Neuron (in vitro differentiated cells): ENCODE results near the gene FTO.

Source experiments
- H2AFZ ChIP-seq: one replicate; pipeline ENCODE4 v1.6.1; 2013; ENCODE audit warnings: low read depth, mild to moderate bottlenecking, inconsistent platforms, low read length, moderate library complexity
- H3K27me3 ChIP-seq: one replicate; pipeline ENCODE4 v1.6.1; 2013; ENCODE audit warnings: low read length; ENCODE audit not compliant: insufficient read depth
- H3K36me3 ChIP-seq: one replicate; pipeline ENCODE4 v1.6.1; 2013; ENCODE audit warnings: low read length; ENCODE audit not compliant: insufficient read depth
- H3K4me1 ChIP-seq: one replicate; pipeline ENCODE4 v1.6.1; 2013; ENCODE audit warnings: low read length; ENCODE audit not compliant: insufficient read depth
- H3K4me3 ChIP-seq: 2 replicates; pipeline ENCODE4 v1.5.1; 2013; ENCODE audit warnings: mild to moderate bottlenecking, low read length, moderate library complexity
- H3K9me3 ChIP-seq: one replicate; pipeline ENCODE4 v1.6.1; 2013; ENCODE audit warnings: low read length

Gene FTO

DNA sequence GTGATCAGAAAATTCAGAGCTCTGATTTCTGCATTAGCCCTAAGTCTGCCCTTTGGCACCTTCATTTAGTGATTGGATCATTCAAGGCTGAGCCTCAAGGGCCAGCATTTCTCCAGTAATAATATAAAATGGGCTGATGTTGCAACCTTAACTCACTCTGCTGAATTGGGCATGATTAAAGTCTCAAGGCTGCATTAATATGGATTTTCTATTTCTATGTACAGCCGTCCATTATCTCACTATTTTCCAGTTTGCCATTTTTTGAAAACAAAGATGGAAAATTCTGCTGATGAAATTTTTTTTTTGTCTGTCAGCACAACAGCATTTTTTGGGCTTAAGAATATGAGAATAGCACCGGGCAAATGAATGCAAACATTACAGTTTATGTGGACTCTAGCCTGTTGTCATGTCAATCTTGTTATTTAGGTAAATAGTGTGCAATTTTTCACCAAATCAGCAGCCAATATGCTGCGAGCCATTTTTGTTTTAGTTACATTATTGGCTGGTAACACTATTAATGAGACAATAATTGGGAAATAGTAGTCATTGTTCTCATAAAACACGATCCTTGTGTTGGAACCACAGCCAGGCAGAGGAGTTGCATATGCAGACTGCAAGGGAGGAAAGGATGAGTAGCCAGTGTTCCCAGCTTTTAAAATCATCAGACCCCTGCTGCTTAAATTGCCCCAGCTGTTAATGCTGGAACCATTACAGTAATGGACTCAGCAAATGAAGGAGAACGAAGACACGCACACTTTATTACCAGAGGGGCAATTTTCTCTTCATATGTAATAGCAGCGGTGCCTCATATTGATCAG, 10.5 kb downstream of the FTO start:
- Histone ChIP-seq H3K4me1 (peaks cover 14% of the 10 kb centered on the region), H3K36me3 (no peaks in the 10 kb centered on the region), H3K4me3 (no peak overlapping the region), H3K27me3 (no peaks in the 10 kb centered on the region), H3K9me3 (peaks cover 1% of the 10 kb centered on the region), H2AFZ (no peak overlapping the region)

DNA sequence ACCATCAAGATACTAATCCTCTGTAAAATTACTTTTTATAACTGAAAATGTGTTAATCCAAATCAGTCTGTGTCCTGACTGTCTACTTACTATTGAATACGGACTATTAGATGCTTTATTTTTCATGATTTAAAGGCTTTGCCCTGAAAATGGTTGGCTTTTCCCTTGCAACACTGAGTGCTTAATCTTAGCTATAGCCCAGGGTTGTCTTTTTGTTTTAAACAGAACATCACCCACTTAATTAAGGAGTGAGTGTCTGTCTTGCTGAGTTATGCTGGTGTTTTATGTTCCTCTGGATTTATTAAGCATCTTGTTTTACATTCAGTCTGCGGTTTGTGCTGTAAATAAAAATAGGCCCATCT, 11.0 kb downstream of the FTO start:
- Histone ChIP-seq H2AFZ (no peak overlapping the region), H3K4me3 (no peak overlapping the region), H3K4me1 (peaks cover 14% of the 10 kb centered on the region), H3K9me3 (peaks cover 2% of the 10 kb centered on the region), H3K27me3 (no peaks in the 10 kb centered on the region), H3K36me3 (no peaks in the 10 kb centered on the region)

- H3K27me3 ChIP-seq = no peaks in the 10 kb centered on the region
- no peak overlapping the region for H2AFZ ChIP-seq
- no peak overlapping the region for H3K4me3 ChIP-seq
- H3K9me3 ChIP-seq = peaks cover 3% of the 10 kb centered on the region
- peaks cover 13% of the 10 kb centered on the region for H3K4me1 ChIP-seq
- H3K36me3 ChIP-seq = no peaks in the 10 kb centered on the region
Measured at GRCh38 chr16:53717577-53717976, 13.6 kb downstream of the FTO start.

DNA sequence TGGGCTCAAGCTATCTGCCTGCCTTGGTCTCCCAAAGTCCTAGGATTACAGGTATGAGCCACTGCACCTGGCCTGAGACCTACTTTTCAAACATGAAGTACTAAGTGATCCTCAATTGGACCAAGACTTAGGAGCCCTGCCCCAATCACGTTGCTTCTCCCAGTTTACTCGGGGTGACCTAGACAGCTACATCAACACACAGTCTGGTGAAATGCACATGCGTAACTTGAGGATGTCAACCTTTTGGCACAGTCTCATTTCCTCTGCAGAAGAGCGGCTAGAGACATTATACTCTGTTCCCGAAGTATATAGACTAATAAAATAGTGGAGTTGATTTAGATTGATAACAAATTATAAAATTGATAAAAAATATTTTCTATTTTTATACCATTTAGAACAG, 17.1 kb downstream of the FTO start:
- no peaks in the 10 kb centered on the region for H3K36me3 ChIP-seq
- no peak overlapping the region for H2AFZ ChIP-seq
- H3K4me1 ChIP-seq = peaks cover 15% of the 10 kb centered on the region
- no peaks in the 10 kb centered on the region for H3K27me3 ChIP-seq
- peaks cover 3% of the 10 kb centered on the region for H3K9me3 ChIP-seq
- no peak overlapping the region for H3K4me3 ChIP-seq

GRCh38 chr16:53726625-53727024, 22.7 kb downstream of the FTO start:
- H3K9me3 ChIP-seq = no peaks in the 10 kb centered on the region
- no peaks in the 10 kb centered on the region for H3K36me3 ChIP-seq
- no peak overlapping the region for H2AFZ ChIP-seq
- peaks cover 34% of the 10 kb centered on the region for H3K4me1 ChIP-seq
- H3K4me3 ChIP-seq = no peak overlapping the region
- H3K27me3 ChIP-seq = no peaks in the 10 kb centered on the region

DNA sequence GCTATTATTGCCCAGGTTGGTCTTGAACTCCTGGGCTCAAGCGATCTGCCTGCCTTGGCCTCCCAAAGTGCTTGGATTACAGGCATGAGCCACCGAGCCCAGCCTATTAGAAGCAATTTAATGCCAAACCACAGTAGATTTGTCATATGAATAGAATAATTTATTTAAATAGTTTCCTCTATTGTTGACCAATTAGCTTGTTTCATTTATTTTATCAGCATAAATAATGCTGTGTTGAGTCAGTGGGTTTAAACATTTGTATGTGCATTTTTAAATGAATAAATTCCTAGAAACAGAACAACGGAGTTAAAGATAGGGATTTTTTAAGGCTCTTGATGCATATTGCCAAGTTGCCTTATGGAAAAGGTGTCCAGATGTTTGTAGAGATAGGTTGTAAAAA, 26.7 kb downstream of the FTO start:
- Histone ChIP-seq H3K36me3 (no peaks in the 10 kb centered on the region), H2AFZ (no peak overlapping the region), H3K4me3 (no peak overlapping the region), H3K4me1 (peaks cover 22% of the 10 kb centered on the region), H3K27me3 (no peaks in the 10 kb centered on the region), H3K9me3 (no peaks in the 10 kb centered on the region)

- Histone ChIP-seq H3K4me3 (no peak overlapping the region), H2AFZ (no peak overlapping the region), H3K9me3 (no peaks in the 10 kb centered on the region), H3K4me1 (peaks cover 4% of the 10 kb centered on the region), H3K36me3 (no peaks in the 10 kb centered on the region), H3K27me3 (no peaks in the 10 kb centered on the region)
Measured at GRCh38 chr16:53732296-53732929, 28.5 kb downstream of the FTO start.

DNA sequence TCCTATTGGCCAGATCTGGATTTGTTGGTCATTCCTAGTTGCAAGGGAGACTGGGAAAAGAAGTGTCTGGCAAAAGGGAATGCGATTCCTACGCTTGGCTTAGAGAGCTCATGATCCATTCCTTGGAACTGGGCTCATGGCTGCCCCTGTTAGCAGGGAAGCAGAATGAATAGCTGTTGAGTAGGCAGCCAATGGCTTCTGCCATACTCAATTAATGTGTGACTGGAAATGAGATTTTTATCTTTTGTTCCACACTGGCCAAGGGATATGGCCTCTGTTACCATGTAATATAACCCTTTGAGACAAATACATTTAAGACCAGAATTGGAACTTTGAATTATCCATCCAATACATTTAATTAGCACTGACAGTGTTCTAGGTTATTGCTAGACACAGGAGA, 31.0 kb downstream of the FTO start:
- Histone ChIP-seq H3K9me3 (no peaks in the 10 kb centered on the region), H3K36me3 (no peaks in the 10 kb centered on the region), H3K27me3 (no peaks in the 10 kb centered on the region), H3K4me3 (no peak overlapping the region), H3K4me1 (peaks cover 2% of the 10 kb centered on the region), H2AFZ (no peak overlapping the region)

- no peaks in the 10 kb centered on the region for H3K27me3 ChIP-seq
- H3K9me3 ChIP-seq = no peaks in the 10 kb centered on the region
- no peaks in the 10 kb centered on the region for H3K36me3 ChIP-seq
- no peak overlapping the region for H2AFZ ChIP-seq
- no peak overlapping the region for H3K4me3 ChIP-seq
- peaks cover 11% of the 10 kb centered on the region for H3K4me1 ChIP-seq
Measured at GRCh38 chr16:53736297-53736696, 32.3 kb downstream of the FTO start.

DNA sequence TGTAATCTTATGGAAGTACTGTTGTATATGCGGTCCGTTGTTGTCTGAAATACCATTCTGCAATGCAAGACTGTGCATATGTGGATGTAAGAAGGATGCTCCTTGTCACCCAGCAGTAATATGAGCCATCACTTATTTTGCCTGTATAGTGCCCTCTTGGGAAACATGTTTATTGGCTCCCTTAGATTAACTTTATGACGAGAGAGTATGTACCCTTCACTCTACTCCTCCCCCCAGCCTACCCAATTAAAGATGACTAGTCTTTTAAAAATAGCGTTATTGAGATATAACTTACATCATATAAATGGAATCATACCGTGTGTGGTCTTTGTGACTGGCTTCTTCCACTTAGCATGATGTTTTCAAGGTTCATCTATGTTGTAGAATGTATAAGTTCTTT, 33.6 kb downstream of the FTO start:
- Histone ChIP-seq H2AFZ (no peak overlapping the region), H3K36me3 (no peaks in the 10 kb centered on the region)

DNA sequence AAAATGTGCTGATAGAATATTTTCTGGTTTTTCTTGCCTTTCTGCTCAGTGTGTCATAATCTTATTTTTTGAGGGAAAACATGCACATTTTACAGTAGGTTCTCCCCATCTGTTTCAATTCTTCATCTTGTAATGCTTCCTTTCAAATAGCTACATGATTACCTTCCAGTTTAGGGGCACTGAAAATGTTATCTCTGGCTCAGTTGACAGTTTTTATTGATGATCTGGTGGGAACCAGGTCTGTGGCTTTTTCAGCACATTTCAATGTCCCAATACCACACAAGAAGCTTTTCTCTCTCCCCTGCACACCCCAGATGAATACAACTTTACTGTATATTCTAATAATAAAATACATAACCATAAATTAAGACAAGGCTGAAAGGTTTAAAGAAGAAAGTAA, 36.5 kb downstream of the FTO start:
- Histone ChIP-seq H3K4me1 (peaks cover 27% of the 10 kb centered on the region), H2AFZ (no peak overlapping the region)

More for the DNA sequence above, 33.6 kb downstream of the FTO start:
- H3K9me3 ChIP-seq = no peaks in the 10 kb centered on the region
- H3K27me3 ChIP-seq = no peaks in the 10 kb centered on the region
- H3K4me1 ChIP-seq = peaks cover 11% of the 10 kb centered on the region
- H3K4me3 ChIP-seq = no peak overlapping the region

GRCh38 chr16:53740933-53741531, 37.1 kb downstream of the FTO start:
- Histone ChIP-seq H3K27me3 (no peaks in the 10 kb centered on the region), H3K4me1 (peaks cover 33% of the 10 kb centered on the region), H3K36me3 (no peaks in the 10 kb centered on the region), H3K4me3 (no peak overlapping the region), H2AFZ (no peak overlapping the region), H3K9me3 (no peaks in the 10 kb centered on the region)

More for the DNA sequence above, 36.5 kb downstream of the FTO start:
- H3K36me3 ChIP-seq = no peaks in the 10 kb centered on the region
- H3K27me3 ChIP-seq = no peaks in the 10 kb centered on the region
- no peaks in the 10 kb centered on the region for H3K9me3 ChIP-seq
- no peak overlapping the region for H3K4me3 ChIP-seq

GRCh38 chr16:53741546-53741945, 37.6 kb downstream of the FTO start:
- Histone ChIP-seq H3K36me3 (no peaks in the 10 kb centered on the region), H2AFZ (no peak overlapping the region), H3K4me3 (no peak overlapping the region), H3K9me3 (no peaks in the 10 kb centered on the region), H3K4me1 (peaks cover 35% of the 10 kb centered on the region), H3K27me3 (no peaks in the 10 kb centered on the region)
